Large intestine (tissue), 3 donors: ENCODE results near the gene BCL11B. TPM values are rescaled to one million over a fixed set of nuclear protein-coding genes. Genes with fewer than 3 reads are reported as not detected.

Experiments used
- DNase-seq, 2 donors: peaks; one replicate each; pipeline versions ENCODE4 v3.0.0 to v3.0.0-alpha.2; 2013
- H3K27ac ChIP-seq: one replicate; pipeline ENCODE4 v1.5.1; 2013; ENCODE audit warnings: low read length
- H3K27me3 ChIP-seq: 2 replicates; pipeline ENCODE4 v1.6.1; 2013; ENCODE audit warnings: low read length; ENCODE audit not compliant: control insufficient read depth, insufficient read depth
- H3K36me3 ChIP-seq: 2 replicates; pipeline ENCODE4 v1.6.1; 2013; ENCODE audit warnings: low read length; ENCODE audit not compliant: control insufficient read depth, insufficient read depth
- H3K4me1 ChIP-seq: one replicate; pipeline ENCODE4 v1.6.1; 2013; ENCODE audit warnings: low read length; ENCODE audit not compliant: control insufficient read depth, insufficient read depth
- H3K4me3 ChIP-seq: one replicate; pipeline ENCODE4 v1.5.1; 2013; ENCODE audit warnings: low read length
- H3K9me3 ChIP-seq: one replicate; pipeline ENCODE4 v1.6.1; 2013; ENCODE audit warnings: mild to moderate bottlenecking, low read depth, low read length, moderate library complexity; ENCODE audit not compliant: control insufficient read depth
- WGBS: methylation state at CpG from one replicate; pipeline ENCODE4 v1.1.5; 2013; ENCODE audit warnings: low lambda C conversion rate; ENCODE audit not compliant: insufficient coverage; 5-methylcytosine and 5-hydroxymethylcytosine counted together
- polyA plus RNA-seq: library from polyadenylated mRNA; unstranded; fragments of 120-200 nt; gene quantifications from one replicate; pipeline ENCODE4 v1.2.1, GENCODE V29; 2013

BCL11B gene
- polyA plus RNA-seq, 1 donor: 4.0 TPM

GRCh38 chr14:99287269-99287942 is 15.4 kb upstream of the BCL11B start:
- Histone ChIP-seq H3K27me3 (no peaks in the 10 kb centered on the region), H3K9me3 (no peaks in the 10 kb centered on the region), H3K4me3 (no peak overlapping the region), H3K36me3 (no peaks in the 10 kb centered on the region), H3K27ac (no peak overlapping the region), H3K4me1 (no peaks in the 10 kb centered on the region)
- WGBS: no CpG with 5 or more reads among the region's 13 CpGs
- no peak for DNase-seq

- WGBS: no CpG with 5 or more reads among the region's 2 CpGs
- H3K27ac ChIP-seq: no peak overlapping the region
- H3K4me1 ChIP-seq: no peaks in the 10 kb centered on the region
- no peaks in the 10 kb centered on the region for H3K9me3 ChIP-seq
- no peaks in the 10 kb centered on the region for H3K36me3 ChIP-seq
- H3K4me3 ChIP-seq: no peak overlapping the region
- no peak for DNase-seq
- H3K27me3 ChIP-seq: no peaks in the 10 kb centered on the region
Observed at GRCh38 chr14:99286761-99287160, 14.8 kb upstream of the BCL11B start.

- no CpG with 5 or more reads among the region's 18 CpGs for WGBS
- Histone ChIP-seq H3K27me3 (no peaks in the 10 kb centered on the region), H3K27ac (no peak overlapping the region)
Observed at GRCh38 chr14:99284254-99285004, 12.4 kb upstream of the BCL11B start.

GRCh38 chr14:99282261-99283050 is 10.5 kb upstream of the BCL11B start:
- Histone ChIP-seq H3K9me3 (no peaks in the 10 kb centered on the region), H3K36me3 (no peaks in the 10 kb centered on the region)

More at GRCh38 chr14:99284254-99285004, 12.4 kb upstream of the BCL11B start:
- DNase-seq: no peak
- Histone ChIP-seq H3K9me3 (no peaks in the 10 kb centered on the region), H3K4me1 (no peaks in the 10 kb centered on the region), H3K4me3 (no peak overlapping the region), H3K36me3 (no peaks in the 10 kb centered on the region)

GRCh38 chr14:99281396-99281795 is 9.4 kb upstream of the BCL11B start:
- peaks cover 6% of the 10 kb centered on the region for H3K27me3 ChIP-seq
- WGBS: 80% methylated on average over 1 of the region's 11 CpGs

More at GRCh38 chr14:99282261-99283050, 10.5 kb upstream of the BCL11B start:
- no peak for DNase-seq
- WGBS: no CpG with 5 or more reads among the region's 15 CpGs
- Histone ChIP-seq H3K4me3 (no peak overlapping the region), H3K27me3 (no peaks in the 10 kb centered on the region), H3K27ac (no peak overlapping the region), H3K4me1 (no peaks in the 10 kb centered on the region)

GRCh38 chr14:99280852-99281251 is 8.9 kb upstream of the BCL11B start:
- H3K27ac ChIP-seq: no peak overlapping the region
- peaks cover 7% of the 10 kb centered on the region for H3K27me3 ChIP-seq
- H3K9me3 ChIP-seq: no peaks in the 10 kb centered on the region
- H3K4me3 ChIP-seq: no peak overlapping the region
- WGBS: 53% methylated on average over 3 of the region's 4 CpGs
- DNase-seq: no peak
- no peaks in the 10 kb centered on the region for H3K36me3 ChIP-seq
- H3K4me1 ChIP-seq: no peaks in the 10 kb centered on the region

More at GRCh38 chr14:99281396-99281795, 9.4 kb upstream of the BCL11B start:
- Histone ChIP-seq H3K4me1 (no peaks in the 10 kb centered on the region), H3K27ac (no peak overlapping the region), H3K36me3 (no peaks in the 10 kb centered on the region), H3K4me3 (no peak overlapping the region), H3K9me3 (no peaks in the 10 kb centered on the region)
- DNase-seq: no peak

- H3K9me3 ChIP-seq: no peaks in the 10 kb centered on the region
Observed at GRCh38 chr14:99280066-99280731, 8.2 kb upstream of the BCL11B start.

GRCh38 chr14:99278836-99279235 is 6.8 kb upstream of the BCL11B start:
- DNase-seq: no peak
- no CpG with 5 or more reads among the region's 6 CpGs for WGBS
- no peaks in the 10 kb centered on the region for H3K9me3 ChIP-seq
- H3K4me3 ChIP-seq: no peak overlapping the region
- H3K36me3 ChIP-seq: no peaks in the 10 kb centered on the region
- H3K27me3 ChIP-seq: peaks cover 12% of the 10 kb centered on the region
- H3K27ac ChIP-seq: no peak overlapping the region
- peaks cover 4% of the 10 kb centered on the region for H3K4me1 ChIP-seq

More at GRCh38 chr14:99280066-99280731, 8.2 kb upstream of the BCL11B start:
- H3K4me1 ChIP-seq: no peaks in the 10 kb centered on the region
- no peak overlapping the region for H3K4me3 ChIP-seq
- no peak for DNase-seq
- H3K27ac ChIP-seq: no peak overlapping the region
- WGBS: no CpG with 5 or more reads among the region's 19 CpGs
- no peaks in the 10 kb centered on the region for H3K36me3 ChIP-seq
- peaks cover 7% of the 10 kb centered on the region for H3K27me3 ChIP-seq

GRCh38 chr14:99277530-99277929 is 5.5 kb upstream of the BCL11B start:
- Histone ChIP-seq H3K27ac (no peak overlapping the region), H3K36me3 (no peaks in the 10 kb centered on the region), H3K27me3 (peaks cover 21% of the 10 kb centered on the region), H3K9me3 (no peaks in the 10 kb centered on the region), H3K4me3 (no peak overlapping the region), H3K4me1 (peaks cover 10% of the 10 kb centered on the region)
- no peak for DNase-seq
- WGBS: no CpG with 5 or more reads among the region's 2 CpGs

- Histone ChIP-seq H3K36me3 (no peaks in the 10 kb centered on the region), H3K4me3 (no peak overlapping the region), H3K9me3 (no peaks in the 10 kb centered on the region), H3K4me1 (peaks cover 10% of the 10 kb centered on the region), H3K27me3 (peaks cover 30% of the 10 kb centered on the region), H3K27ac (no peak overlapping the region)
- 100% methylated on average over 1 of the region's 2 CpGs for whole genome bisulfite sequencing
- no peak for DNase-seq
Observed at GRCh38 chr14:99276482-99276881, 4.5 kb upstream of the BCL11B start.
